Left forelimb (tissue), 1 donor: ENCODE measurements around the gene RPTOR.

ENCODE experiments used
- DNase-seq: peaks from one replicate; pipeline ENCODE4 v3.0.0-alpha.2; 2018; ENCODE audit warnings: low spot score

The RPTOR gene

DNA sequence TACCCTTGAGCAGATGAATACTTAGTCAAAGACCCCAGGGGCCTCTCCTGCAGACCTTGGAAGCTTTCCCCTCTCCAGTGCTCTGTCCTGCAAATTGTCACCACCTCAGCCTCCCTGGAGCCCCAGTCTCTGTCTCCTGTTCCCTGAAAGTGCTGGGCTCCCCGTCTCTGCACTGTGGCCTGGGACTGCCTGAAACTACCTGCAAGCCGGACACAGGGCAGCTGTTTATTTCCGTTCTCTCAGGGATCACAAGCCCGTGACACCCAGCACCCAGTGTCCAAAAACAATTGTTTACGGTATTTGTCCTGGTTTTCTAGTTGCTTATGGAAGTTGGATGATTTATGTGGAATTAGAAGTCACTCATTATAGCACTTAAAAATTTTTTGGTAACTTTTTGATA lies 365.4 kb downstream of the RPTOR start:
- DNase-seq = no peak

DNA sequence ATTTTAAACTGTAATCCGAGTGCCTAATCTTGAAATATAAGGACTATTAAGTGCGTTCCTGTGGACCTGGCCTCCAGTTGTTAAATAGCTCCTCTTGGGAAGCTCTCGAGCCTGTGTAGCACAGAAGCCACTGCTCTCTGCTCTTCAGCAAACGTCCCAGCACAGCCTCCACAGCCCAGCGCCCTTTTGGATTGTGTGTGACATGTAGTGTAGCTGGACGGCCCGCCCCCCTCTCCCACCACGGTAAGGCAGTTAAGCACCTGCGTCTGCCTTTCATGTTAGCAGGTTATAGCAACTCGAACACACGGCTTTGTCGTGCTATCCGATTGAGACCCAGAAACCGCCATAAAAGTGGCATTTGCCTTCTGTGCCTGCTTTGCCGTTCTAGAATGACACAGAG lies 367.8 kb downstream of the RPTOR start:
- DNase-seq = no peak

DNA sequence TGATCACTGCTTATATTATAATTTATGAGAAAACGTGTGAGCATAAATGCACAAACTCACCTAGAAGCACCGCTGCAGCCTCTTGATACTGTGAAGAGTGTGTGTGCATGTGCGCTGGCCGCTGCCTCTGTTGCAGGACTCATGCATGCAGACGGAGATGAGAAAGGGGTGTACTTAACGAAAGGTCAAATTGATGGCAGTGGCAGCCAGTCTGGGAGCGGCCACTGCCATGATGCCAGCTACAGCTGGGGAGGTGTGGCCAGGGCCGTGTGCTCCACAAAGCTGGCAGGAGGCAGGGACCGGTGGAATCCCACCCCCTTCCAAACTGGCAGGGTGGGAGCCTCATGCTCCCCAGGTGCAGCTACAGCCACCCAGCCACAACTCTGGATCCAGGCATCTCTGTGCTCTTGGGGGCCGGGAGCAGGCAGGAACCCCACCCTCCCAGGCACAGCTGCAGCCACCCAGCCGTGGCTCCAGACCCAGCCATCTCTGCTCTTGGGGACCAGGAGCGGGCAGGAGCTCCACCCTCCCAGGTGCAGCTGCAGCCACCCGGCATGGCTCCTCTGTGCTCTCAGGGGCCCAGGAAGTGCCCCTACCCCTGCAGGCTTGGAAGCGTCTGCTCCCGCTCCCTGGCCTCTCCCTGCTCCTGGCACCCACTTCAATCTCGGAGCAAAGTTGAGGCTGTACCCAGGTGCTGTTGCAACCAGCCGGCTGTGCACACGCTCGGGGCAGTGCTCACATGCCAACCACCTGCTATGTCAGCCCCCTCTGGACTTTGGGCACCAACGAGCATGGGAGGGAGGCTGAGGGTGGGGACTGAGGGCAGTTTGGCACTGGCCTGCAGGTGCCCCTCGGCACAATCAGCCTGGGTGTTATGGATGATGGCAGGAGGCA lies 369.5 kb downstream of the RPTOR start:
- no peak for DNase-seq

DNA sequence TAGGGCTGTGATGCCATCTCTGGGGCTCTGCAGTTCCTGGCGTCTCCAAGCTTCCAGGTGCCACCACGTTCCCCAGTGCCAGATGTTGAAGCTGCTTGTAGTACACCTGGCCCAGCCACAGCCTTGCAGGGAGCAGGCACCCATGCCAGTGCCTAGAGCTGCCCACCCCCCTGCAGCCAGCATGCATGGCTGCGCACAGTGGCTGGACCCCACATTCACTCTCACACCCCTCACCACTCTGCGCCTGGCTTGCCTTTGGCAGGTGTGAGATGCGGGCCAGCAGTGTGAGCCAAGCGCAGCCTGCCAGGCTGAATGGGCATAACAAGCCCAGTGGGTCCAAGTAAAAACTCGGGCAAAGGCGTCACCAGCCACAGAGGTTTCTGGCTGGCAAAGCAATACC lies 371.6 kb downstream of the RPTOR start:
- no peak for DNase-seq

DNA sequence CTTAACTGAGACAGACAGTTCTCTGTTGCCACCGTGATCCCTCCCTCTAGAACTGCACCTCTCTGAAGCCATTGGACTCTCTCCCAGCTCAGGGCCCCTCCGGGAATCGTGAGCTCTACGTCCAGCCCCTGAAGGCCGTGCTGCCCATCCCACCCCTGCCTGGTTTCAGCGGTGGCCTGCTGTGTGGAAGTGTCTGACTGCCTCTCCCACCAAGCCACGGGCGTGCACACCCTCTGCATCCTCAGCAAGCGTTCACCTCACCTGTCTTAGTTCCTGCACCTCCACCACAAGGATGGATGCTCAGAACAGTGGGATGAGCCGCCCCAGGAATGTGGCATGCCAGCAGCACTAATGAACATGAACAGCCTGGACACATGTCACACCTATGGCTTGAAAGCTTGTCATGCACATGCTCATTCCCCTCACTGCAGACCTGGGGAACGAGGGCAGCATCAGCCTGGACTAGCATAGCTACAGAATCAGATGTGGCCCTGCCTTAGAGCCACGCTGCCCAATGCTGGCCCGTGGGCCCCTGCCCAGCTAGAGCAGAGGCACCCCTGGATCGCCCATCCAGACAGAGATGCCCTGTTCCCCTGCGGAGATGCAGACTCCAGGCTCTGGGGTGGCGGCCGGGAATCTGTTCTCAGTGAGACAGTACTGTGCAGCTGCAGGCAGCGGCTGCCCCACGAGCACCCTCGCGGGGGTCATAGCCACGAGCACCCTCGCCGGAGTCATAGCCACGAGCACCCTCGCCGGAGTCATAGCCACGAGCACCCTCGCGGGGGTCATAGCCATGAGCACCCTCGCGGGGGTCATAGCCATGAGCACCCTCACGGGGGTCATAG lies 373.3 kb downstream of the RPTOR start:
- no peak for DNase-seq

DNA sequence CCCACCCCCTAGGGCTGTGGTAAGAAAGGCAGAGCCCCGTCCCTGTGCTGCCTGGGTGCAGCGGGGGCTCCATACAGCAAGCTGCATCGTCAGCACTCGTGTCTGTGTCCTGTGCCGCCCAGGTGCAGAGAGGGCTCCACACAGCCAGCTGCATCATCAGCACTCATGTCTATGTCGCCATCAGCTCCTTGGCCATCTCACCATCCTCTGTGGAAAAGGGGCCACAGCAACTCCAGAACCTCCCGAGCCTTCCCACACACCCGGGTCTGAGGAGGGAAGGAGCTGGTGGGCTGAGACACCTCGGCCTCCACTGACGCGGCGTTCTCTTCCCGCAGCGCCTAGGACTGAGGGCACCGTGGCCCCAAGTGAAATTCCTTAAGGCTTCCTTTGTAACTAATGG lies 374.1 kb downstream of the RPTOR start:
- no peak for DNase-seq

DNA sequence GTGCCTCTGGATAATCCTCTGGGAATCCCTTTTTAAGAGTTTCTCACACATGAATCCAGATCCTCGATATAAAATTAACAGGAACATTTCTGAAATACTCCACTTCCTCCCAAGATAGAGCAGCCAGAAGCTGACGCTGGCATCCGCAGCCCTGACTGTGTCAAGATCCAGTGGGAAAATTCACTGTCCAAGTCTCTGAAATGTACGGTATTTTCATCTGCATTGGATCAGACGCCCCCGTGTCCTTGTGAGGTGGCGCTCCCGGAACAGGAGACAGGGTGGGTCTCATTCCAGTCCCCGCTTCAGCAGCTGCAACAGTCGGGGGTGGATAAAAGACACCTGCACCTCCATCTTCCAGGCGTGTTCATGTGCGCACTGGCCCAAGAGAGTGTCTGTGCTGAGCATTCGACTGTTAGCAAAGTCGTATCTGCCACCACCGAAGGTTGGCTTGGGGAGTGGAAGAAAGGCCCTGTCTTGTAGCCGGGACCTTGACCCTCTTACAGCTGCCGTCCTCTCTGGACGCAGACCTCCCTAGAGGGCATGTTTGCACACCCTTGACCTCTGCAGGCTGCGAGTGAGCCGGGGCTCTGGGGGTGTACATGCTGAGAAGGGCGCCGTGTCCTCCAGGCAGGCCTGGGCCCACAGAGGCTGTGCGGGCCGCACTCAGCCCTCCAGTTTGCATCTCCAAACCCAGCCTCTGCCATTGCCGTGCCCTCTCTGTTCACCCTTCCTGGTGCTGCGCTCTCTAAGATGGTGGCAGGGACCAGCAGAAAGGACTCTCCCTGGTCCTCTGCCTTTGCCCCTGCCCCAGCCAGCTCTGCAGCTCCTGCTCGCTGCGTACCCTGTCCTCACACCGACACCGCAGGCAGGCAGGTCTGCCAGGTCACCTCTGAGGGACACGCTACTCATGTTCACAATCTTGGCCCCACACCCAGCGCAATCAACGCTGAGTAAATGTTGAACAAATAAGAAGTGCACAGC lies 375.0 kb downstream of the RPTOR start:
- no peak for DNase-seq

DNA sequence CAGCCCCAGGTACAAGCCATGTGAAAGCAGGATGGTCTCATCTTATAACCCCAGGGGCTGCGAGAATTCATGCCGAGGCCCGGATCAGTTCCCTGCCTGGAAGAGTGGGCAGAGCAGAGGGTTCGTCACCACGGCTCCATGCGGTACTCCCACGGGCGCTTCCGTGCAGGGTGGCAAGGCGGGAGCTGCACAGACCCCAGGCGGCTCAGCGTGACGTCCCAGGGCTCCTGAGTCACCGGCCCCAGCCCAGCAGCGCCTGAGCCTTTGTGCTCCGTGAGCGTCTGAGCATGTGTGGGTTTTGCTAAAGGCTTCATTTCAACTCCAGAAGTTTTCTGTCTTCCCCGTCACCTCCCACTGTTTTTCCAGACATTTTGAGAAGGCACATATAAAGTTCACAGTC lies 375.8 kb downstream of the RPTOR start:
- no peak for DNase-seq

DNA sequence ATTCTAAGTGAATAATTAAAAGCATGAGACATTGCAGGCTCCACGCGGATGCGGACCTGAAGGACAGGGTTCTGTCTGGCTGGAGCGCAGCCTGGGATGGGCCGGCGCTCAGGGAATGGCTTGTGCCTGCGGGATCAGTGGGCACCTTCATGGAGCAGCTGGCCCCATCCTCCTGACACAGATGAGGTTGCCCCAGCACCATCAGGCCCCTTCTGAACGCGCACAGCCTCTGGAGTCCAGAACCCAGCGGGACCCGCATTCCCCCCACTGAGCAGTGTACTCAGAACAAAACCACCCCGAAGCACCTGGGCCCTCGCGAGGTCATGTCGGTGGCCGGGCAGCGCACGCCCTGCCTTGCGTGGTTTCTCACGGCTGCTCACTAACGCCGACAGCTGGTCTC lies 376.5 kb downstream of the RPTOR start:
- DNase-seq = no peak

DNA sequence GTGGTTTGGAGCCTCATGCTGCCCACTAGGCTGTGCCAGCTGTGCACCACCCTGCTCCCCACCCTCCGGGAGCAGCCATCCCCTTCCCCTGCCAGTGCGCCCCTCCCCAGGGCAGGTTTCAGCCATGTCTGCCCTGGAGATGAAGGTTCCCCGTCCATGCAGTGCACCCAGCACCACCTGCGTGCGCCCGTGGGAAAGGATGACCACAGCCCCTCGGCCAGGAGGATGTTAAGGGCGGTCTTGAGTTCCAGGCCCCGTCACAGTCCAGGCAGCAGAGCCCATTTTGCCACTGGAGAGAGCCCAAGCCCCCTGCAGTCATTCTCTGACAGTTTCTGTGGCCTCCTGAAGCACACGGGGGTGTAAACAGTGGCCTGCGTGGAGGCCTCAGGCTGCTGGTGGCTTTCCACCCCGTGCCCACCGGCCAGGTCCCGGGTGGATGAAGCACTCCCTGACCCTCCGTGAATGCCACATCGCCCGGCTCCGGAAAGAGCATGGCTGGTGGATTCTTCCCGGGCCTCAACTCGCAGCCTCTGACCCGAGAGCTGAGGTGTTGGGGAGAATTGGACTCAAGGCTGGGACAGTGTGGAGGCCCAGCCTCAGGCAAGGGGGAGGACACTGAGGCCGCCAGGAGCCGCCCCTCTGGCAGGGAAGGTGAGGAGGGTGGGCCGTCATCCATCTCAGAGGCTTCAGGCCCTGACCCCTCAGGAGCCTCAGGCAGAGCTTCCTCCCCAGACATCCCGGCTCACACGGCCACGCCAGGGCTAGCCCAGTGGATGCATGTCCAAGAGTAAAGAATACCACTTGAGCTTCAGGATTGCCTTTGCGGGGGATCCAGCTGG lies 377.3 kb downstream of the RPTOR start:
- no peak for DNase-seq

DNA sequence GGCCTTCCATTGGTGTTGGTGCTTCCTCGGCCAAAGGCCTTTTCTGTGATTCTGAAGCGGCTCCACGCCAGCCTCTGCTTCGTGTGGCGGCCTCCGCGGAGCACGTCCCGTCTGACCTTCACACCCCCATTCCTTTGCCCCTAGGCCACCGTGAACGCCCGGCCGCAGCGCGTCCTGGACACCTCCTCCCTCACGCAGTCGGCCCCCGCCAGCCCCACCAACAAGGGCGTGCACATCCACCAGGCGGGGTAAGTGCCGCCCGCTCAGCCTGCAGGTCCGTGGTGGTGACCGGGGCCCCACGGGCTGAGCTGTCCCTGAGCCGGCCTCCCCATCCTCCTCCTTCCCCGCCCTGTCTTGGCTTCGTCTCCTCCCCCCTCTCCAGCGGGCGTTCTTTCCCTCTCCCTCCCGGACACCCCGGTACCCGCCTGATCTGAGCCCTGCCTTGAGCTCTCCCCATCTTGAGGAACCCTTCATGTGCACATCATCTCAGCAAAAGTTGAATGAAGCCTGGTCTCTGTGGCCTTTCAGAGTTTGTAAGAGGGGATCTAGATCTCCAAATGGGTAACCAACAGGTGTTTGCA lies 378.0 kb downstream of the RPTOR start:
- no peak for DNase-seq

DNA sequence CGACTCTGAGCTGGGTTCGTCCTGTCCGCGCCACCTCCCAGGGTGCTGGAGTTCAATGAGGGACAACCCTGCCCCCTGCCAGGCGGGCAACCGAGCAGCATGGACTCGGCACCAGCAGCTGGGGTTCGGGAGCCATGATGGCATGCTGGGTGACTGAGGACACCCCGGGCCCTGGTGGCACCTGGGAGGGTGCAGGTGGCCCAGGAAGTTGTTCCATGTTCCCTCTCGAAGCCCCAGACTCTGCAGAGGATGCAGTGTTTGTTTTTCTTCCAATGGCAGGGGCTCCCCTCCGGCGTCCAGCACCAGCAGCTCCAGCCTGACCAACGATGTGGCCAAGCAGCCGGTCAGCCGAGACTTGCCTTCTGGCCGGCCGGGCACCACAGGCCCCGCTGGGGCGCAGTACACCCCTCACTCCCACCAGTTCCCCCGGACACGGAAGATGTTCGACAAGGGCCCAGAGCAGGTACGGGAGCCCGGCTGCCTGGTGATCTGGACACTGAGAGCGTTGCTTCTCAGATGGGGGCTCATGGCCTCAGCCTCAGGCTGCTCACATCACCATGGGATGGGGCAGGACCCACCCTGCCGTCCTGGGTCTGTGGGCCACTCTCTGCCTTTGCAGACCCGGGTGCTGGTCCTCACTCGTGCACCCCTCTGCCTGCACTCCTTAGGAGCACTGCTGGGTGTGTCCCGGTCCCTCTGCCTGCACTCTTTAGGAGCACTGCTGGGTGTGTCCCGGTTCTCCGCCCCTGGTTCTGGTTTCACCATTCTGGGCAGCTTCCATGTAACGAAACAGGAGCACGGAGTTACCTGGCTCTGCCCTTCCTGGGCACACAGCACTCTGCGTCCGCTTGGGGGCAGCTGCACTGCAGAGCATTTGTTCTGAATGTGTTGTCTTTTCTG lies 378.8 kb downstream of the RPTOR start:
- no peak for DNase-seq

DNA sequence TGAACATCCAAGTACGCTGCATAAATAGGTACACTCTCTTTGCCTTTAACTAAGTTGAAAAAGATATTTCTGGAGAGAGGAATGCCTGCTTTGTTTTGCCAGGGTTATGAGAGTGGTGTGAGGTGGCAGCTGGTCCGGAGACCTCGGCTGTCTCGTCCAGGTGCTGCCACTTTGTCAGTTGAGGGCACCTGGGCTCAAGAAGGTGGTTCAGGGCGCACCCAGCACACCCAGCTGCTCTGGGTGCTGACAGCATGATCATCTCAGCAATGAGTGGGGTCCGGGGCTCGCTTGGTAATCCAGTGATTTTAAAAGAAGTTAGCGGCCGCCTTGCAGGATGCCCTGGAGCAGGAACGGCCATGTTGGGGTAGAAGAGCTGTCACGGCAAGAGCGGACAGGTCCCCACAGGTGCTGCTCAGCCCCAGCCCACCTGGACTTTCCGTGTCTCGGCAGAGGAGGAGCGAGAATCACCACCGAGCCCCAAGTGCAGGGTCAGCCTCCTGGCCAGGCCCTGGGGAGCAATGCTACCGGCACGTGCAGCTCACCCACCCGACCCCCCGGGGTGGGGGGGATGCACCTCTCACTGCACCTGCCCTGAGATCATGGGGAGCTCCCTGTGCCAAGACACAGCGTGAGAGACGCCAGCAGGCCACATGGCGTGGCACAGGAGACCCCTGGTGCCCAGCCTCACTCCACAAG lies 379.6 kb downstream of the RPTOR start:
- DNase-seq = no peak

DNA sequence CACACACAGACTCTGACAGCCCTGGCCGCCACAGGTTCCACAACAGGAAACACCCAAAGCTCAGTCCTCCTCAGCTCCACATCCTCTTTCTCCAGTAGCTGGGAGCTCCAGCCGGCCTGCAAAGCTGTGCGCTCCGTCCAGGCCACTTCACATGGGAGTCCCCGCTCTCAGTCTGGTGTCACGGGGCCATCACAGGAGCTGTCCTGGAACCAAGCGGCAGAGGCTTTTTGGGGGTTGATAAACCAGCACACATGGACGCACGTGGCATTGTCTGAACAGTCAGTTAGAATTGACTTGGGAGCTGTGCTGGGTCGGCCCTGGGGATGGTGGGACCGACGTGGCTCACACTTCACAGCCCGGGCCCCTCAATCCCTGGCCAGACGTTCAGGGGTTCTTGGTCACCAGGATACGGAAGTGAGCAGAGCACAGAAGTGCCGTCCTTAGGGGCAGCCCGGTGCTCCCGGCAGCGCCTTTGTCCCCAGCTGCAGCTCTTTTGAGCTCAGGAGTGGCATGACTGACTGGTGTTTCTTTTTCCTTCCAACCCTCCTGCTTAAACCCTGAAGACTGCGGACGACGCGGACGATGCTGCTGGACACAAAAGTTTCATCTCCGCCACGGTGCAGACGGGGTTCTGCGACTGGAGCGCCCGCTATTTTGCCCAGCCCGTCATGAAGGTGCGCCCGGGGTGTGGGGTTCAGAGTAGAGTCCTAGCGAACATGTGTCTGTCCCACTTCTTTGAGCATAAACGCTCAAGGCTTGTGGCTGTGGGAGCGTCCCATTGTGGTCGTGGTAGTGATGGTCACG lies 380.4 kb downstream of the RPTOR start:
- no peak for DNase-seq

DNA sequence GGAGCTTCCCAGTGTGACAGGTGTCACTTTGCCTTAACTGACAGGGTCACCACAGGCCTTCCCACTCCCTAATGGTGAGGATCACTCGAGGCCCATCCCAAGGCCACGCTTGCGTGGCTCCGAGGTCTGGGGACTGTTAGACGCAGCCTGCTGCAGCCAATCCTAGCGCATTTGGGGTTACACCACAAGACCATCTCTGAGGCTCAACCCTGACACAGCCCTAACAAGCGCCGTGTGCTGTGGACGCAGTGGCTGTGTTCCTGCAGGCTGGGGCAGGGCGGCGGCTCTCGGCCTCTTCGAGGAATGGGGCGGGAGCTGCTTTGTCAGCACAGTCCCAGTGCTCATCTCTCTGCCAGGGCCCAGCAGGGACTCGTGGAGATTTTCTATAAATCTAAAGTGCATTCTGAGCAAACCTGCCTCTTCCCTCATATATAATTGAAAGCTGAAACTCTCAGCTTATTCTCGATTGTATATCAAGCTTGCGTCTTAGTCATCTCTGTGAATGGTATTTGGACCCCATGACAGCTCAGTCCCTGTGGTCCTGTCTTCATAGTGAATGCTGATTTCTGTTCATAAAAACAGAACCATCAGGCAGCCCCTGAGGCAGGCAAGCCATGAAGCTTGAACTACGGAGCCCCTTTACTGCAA lies 381.2 kb downstream of the RPTOR start:
- no peak for DNase-seq

DNA sequence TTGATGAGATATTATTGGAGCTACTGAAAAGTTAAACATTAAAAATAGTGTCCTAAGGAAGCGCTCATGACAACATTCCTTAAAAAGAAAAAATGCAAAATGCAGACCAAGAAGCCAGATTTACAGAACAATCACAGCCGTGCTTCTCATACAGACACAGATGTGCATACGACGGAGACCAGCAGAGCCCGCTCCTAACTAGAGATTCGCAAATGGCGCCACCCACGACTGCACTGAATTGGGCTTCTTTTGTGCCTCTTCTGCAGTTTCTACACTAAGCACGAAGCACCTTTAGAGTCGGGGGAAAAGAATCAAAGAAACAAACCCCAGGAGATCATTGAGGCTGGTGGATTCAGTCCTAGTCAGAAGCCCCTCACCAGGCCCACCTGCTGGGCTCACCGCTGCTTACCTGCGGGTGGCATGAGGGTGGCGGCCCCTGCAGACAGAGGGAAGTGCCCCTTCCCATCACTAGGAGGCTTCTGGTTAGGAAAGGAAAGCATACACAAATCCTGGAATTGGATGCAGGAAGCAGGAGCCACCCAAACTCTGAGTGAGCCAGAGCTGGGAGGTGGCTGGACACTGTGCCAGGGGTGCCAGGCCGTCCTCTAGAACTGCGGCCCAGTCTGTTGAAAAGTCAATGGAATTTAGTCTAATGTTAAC lies 382.1 kb downstream of the RPTOR start:
- DNase-seq = no peak

DNA sequence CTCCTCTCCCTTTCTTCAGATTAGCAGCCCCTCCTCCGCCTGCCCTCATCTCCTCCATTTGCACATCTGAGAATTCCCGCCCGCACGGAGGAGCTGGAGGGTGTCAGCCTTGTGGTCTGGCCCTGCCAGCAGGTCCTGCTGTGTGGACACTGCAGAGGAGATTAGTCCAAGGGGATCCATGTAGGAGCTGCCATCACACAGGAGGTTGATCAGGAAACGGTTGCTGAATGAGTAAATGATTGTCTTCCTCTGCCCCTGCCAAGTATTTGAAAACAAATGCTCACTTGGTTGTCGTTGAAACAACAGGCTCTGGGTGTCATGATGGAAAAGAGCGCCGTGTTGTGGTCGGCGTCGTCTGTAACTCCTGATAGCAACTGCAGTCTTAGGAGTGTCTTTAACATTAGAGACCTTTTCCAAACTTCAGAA lies 383.2 kb downstream of the RPTOR start:
- DNase-seq = no peak
